Endothelial cell of coronary artery (primary cell): ENCODE measurements around the gene CCPG1. TPM values are rescaled to one million over a fixed set of nuclear protein-coding genes. Genes with fewer than 3 reads are reported as not detected.

ENCODE experiments used
- total RNA-seq: library from RNA; depleted of rRNA; stranded (reverse); fragments of >200 nt; gene quantifications from 2 replicates; pipeline ENCODE4 v1.2.3, GENCODE V29; 2014

CCPG1 gene
- 34.8 and 61.0 TPM in 2 replicates for total RNA-seq

GRCh38 chr15:55408012-55408928 lies at the start of gene CCPG1, which contains the start of gene PIERCE2:
TSS of gene CCPG1 (minus strand) at chr15:55408359. CDS start at chr15:55389424, 18,935 bp downstream.
TSS of gene PIERCE2 (plus strand) at chr15:55408495. CDS start at chr15:55408769, 274 bp downstream.

GRCh38 chr15:55318588-55319494 lies 89.3 kb downstream of the CCPG1 start, which contains the start of the genes PIGB and PIGBOS1:
TSS of gene PIGB (plus strand) at chr15:55319222. CDS start at chr15:55319251, 29 bp downstream.
TSS of gene PIGBOS1 (minus strand) at chr15:55319123. CDS start at chr15:55317792, 1,331 bp downstream.

Other genes with a start within 250 kb of the CCPG1 start
- 69.5 and 87.1 TPM in 2 replicates for gene RSL24D1, start 211.4 kb downstream of the CCPG1 start, total RNA-seq
- gene RAB27A, start 118.5 kb downstream of the CCPG1 start, total RNA-seq, result 6.7 and 8.4 TPM in 2 replicates
- gene PIGBOS1, start 89.2 kb downstream of the CCPG1 start, total RNA-seq, result 5.3 and 5.9 TPM in 2 replicates
- gene PIGB, start 89.1 kb downstream of the CCPG1 start, total RNA-seq, result 7.4 and 7.8 TPM in 2 replicates
- gene PIERCE2, start 136 bp upstream of the CCPG1 start, total RNA-seq, result 0.94 and 1.3 TPM in 2 replicates
- 3.0 and 3.5 TPM in 2 replicates for gene DNAAF4, start 99.9 kb upstream of the CCPG1 start, total RNA-seq
- 0.27 and 1.7 TPM in 2 replicates for gene PYGO1, start 180.0 kb upstream of the CCPG1 start, total RNA-seq